Esophagus (tissue), 2 donors: Measurements from ENCODE around the gene MBL2. TPM values are rescaled to one million over a fixed set of nuclear protein-coding genes. Genes with fewer than 3 reads are reported as not detected.

Experiments
- H3K27ac ChIP-seq, 2 donors: one replicate each; pipeline ENCODE4 v1.5.1; 2013; ENCODE audit warnings: low read depth in 2 of 2, mild to moderate bottlenecking in 2 of 2, inconsistent platforms in 1 of 2, low read length in 1 of 2, moderate library complexity in 1 of 2
- H3K27me3 ChIP-seq, 2 donors: one replicate each; pipeline ENCODE4 v1.6.1; 2013; ENCODE audit warnings: low read length in 2 of 2, control low read depth in 1 of 2, mild to moderate bottlenecking in 1 of 2; ENCODE audit not compliant: insufficient read depth in 2 of 2, control insufficient read depth in 1 of 2
- H3K36me3 ChIP-seq, 2 donors: one replicate each; pipeline ENCODE4 v1.6.1; 2013; ENCODE audit warnings: low read length in 1 of 2; ENCODE audit not compliant: control insufficient read depth in 2 of 2, insufficient read depth in 2 of 2
- H3K4me1 ChIP-seq, 2 donors: one replicate each; pipeline ENCODE4 v1.6.1; 2013; ENCODE audit warnings: low read length in 1 of 2; ENCODE audit not compliant: control insufficient read depth in 2 of 2, insufficient read depth in 2 of 2
- H3K4me3 ChIP-seq, 2 donors: one replicate each; pipeline ENCODE4 v1.5.1; 2013; ENCODE audit warnings: low read length in 2 of 2, mild to moderate bottlenecking in 2 of 2, low read depth in 1 of 2, moderate library complexity in 1 of 2
- H3K9me3 ChIP-seq, 2 donors: one replicate each; pipeline ENCODE4 v1.6.1; 2013; ENCODE audit warnings: mild to moderate bottlenecking in 2 of 2, low read depth in 1 of 2, low read length in 1 of 2, moderate library complexity in 1 of 2; ENCODE audit not compliant: control insufficient read depth in 2 of 2, insufficient read depth in 1 of 2
- WGBS, 2 donors: extraction: QIAGEN DNeasy Blood & Tissue Kit; methylation state at CpG; one replicate each; pipeline ENCODE4 v1.1.7; 2013; 5-methylcytosine and 5-hydroxymethylcytosine counted together
- polyA plus RNA-seq, 2 donors: library from polyadenylated mRNA; stranded (reverse); fragments of 200-250 nt; gene quantifications; one replicate each; pipeline ENCODE4 v1.2.3, GENCODE V29; 2013
- donor health status: healthy with polysubstance abuse.
- donor health status: Bipolar disorder and iron deficiency.

The MBL2 gene
- polyA plus RNA-seq, 2 donors = not detected

- H3K36me3 ChIP-seq = no peaks in the 10 kb centered on the region
- H3K4me3 ChIP-seq = no peak overlapping the region
- no peaks in the 10 kb centered on the region for H3K27me3 ChIP-seq
- peaks cover 0 to 3% of the 10 kb centered on the region in 2 donors for H3K9me3 ChIP-seq
- H3K27ac ChIP-seq = no peak overlapping the region
- H3K4me1 ChIP-seq = no peaks in the 10 kb centered on the region
- WGBS, 2 donors = 71 to 83% methylated on average over 8 of the region's 8 CpGs
Observed at GRCh38 chr10:52744057-52744805, 28.4 kb downstream of the MBL2 start.

- Histone ChIP-seq H3K9me3 (peaks cover 0 to 3% of the 10 kb centered on the region in 2 donors), H3K36me3 (no peaks in the 10 kb centered on the region), H3K27ac (no peak overlapping the region), H3K4me1 (no peaks in the 10 kb centered on the region), H3K4me3 (no peak overlapping the region), H3K27me3 (no peaks in the 10 kb centered on the region)
- 57 to 66% methylated on average over 3 of the region's 3 CpGs for WGBS, 2 donors
Observed at GRCh38 chr10:52742731-52743130, 29.9 kb downstream of the MBL2 start.

- peaks cover 0 to 3% of the 10 kb centered on the region in 2 donors for H3K9me3 ChIP-seq
- H3K4me1 ChIP-seq = no peaks in the 10 kb centered on the region
- no peak overlapping the region for H3K4me3 ChIP-seq
- H3K36me3 ChIP-seq = no peaks in the 10 kb centered on the region
- no peaks in the 10 kb centered on the region for H3K27me3 ChIP-seq
- H3K27ac ChIP-seq = no peak overlapping the region
- WGBS, 2 donors = 53 to 59% methylated on average over 2 of the region's 2 CpGs
Observed at GRCh38 chr10:52741851-52742250, 30.7 kb downstream of the MBL2 start.

GRCh38 chr10:52740913-52741675 is 31.5 kb downstream of the MBL2 start:
- H3K27me3 ChIP-seq = no peaks in the 10 kb centered on the region
- no peaks in the 10 kb centered on the region for H3K36me3 ChIP-seq
- no peaks in the 10 kb centered on the region for H3K4me1 ChIP-seq
- H3K4me3 ChIP-seq = no peak overlapping the region
- 53 to 66% methylated on average over 5 of the region's 5 CpGs for WGBS, 2 donors
- H3K9me3 ChIP-seq = peaks cover 0 to 3% of the 10 kb centered on the region in 2 donors
- no peak overlapping the region for H3K27ac ChIP-seq

- H3K4me3 ChIP-seq = no peak overlapping the region
- H3K36me3 ChIP-seq = no peaks in the 10 kb centered on the region
- H3K9me3 ChIP-seq = peaks cover 0 to 3% of the 10 kb centered on the region in 2 donors
- H3K27me3 ChIP-seq = no peaks in the 10 kb centered on the region
- H3K4me1 ChIP-seq = no peaks in the 10 kb centered on the region
- H3K27ac ChIP-seq = no peak overlapping the region
- 94 to 96% methylated on average over 1 of the region's 1 CpG for WGBS, 2 donors
Observed at GRCh38 chr10:52740155-52740549, 32.4 kb downstream of the MBL2 start.

GRCh38 chr10:52739380-52740154 is 33.0 kb downstream of the MBL2 start:
- peaks cover 0 to 3% of the 10 kb centered on the region in 2 donors for H3K9me3 ChIP-seq
- H3K36me3 ChIP-seq = no peaks in the 10 kb centered on the region
- 56 to 65% methylated on average over 3 of the region's 3 CpGs for WGBS, 2 donors
- H3K27me3 ChIP-seq = no peaks in the 10 kb centered on the region
- no peak overlapping the region for H3K4me3 ChIP-seq
- H3K27ac ChIP-seq = no peak overlapping the region
- H3K4me1 ChIP-seq = no peaks in the 10 kb centered on the region

- Histone ChIP-seq H3K9me3 (peaks cover 0 to 3% of the 10 kb centered on the region in 2 donors), H3K4me3 (no peak overlapping the region), H3K36me3 (no peaks in the 10 kb centered on the region), H3K27me3 (no peaks in the 10 kb centered on the region), H3K4me1 (no peaks in the 10 kb centered on the region), H3K27ac (no peak overlapping the region)
- WGBS, 2 donors = 66 to 87% methylated on average over 5 of the region's 5 CpGs
Observed at GRCh38 chr10:52738951-52739350, 33.6 kb downstream of the MBL2 start.

GRCh38 chr10:52729271-52730104 is 43.1 kb downstream of the MBL2 start:
- H3K9me3 ChIP-seq = no peaks in the 10 kb centered on the region
- 38 to 43% methylated on average over 9 of the region's 9 CpGs for WGBS, 2 donors
- no peaks in the 10 kb centered on the region for H3K36me3 ChIP-seq
- H3K4me1 ChIP-seq = no peaks in the 10 kb centered on the region
- no peaks in the 10 kb centered on the region for H3K27me3 ChIP-seq
- no peak overlapping the region for H3K27ac ChIP-seq
- H3K4me3 ChIP-seq = no peak overlapping the region

- H3K4me1 ChIP-seq = no peaks in the 10 kb centered on the region
- no peaks in the 10 kb centered on the region for H3K27me3 ChIP-seq
- H3K4me3 ChIP-seq = no peak overlapping the region
- no peak overlapping the region for H3K27ac ChIP-seq
- H3K36me3 ChIP-seq = no peaks in the 10 kb centered on the region
- 95 to 97% methylated on average over 4 of the region's 4 CpGs for WGBS, 2 donors
- no peaks in the 10 kb centered on the region for H3K9me3 ChIP-seq
Observed at GRCh38 chr10:52720018-52720417, 52.6 kb downstream of the MBL2 start.
